WERI-Rb-1 (cell line): ENCODE data around the gene PDZRN3.
A peak's percentile ranks its signal among the peaks of the same experiment; 100 is the strongest.

Experiments used
- DNase-seq: peaks from one replicate; pipeline ENCODE4 v3.0.0-alpha.2; 2020
- H3K27ac ChIP-seq: fragments of 250-450 bp; sonication (Bioruptor Pico); 2 replicates; pipeline ENCODE4 v1.5.1; 2020; ENCODE audit warnings: mild to moderate bottlenecking, moderate library complexity
- H3K27me3 ChIP-seq: fragments of 250-450 bp; sonication (Bioruptor Pico); 2 replicates; pipeline ENCODE4 v1.5.1; 2021; ENCODE audit warnings: mild to moderate bottlenecking, low read depth, moderate library complexity; ENCODE audit not compliant: insufficient read depth, severe bottlenecking
- H3K36me3 ChIP-seq: fragments of 250-450 bp; sonication (Bioruptor Pico); 2 replicates; pipeline ENCODE4 v1.5.1; 2020; ENCODE audit warnings: mild to moderate bottlenecking, moderate library complexity
- H3K4me3 ChIP-seq: 2 replicates; pipeline ENCODE4 v1.5.1; 2011; ENCODE audit warnings: low read depth, mild to moderate bottlenecking, control low read depth, low read length
- H3K9me3 ChIP-seq: fragments of 250-450 bp; sonication (Bioruptor Pico); 2 replicates; pipeline ENCODE4 v1.5.1; 2021; ENCODE audit warnings: mild to moderate bottlenecking, moderate library complexity; ENCODE audit not compliant: severe bottlenecking
- TF ChIP-seq, protein P1 (sequence below): IDR thresholded peaks from 2 replicates; pipeline ENCODE4 v1.5.1; 2011; ENCODE audit warnings: low read depth, mild to moderate bottlenecking, control low read depth, inconsistent platforms, low read length

PDZRN3 gene

DNA sequence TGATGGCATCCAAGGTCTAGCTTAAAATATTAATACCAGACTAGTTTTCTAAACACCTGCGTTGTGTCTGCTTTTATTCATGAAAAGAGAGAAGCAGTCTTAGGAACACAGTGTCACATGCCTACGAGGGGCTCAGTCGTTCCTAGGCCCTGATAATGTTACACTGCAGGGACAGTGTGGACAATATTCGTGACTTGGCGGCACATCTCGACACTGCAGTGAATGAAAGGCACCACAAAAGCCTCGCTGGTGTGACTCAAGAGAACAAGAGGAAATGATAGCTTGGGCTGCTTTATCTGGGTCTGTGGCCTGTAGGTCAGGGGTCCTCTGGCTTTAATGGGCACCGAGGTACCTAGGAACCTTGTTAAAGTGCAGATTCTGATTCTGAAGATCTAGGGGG lies 226.7 kb downstream of the PDZRN3 start:
- TF ChIP-seq, protein P1, sequence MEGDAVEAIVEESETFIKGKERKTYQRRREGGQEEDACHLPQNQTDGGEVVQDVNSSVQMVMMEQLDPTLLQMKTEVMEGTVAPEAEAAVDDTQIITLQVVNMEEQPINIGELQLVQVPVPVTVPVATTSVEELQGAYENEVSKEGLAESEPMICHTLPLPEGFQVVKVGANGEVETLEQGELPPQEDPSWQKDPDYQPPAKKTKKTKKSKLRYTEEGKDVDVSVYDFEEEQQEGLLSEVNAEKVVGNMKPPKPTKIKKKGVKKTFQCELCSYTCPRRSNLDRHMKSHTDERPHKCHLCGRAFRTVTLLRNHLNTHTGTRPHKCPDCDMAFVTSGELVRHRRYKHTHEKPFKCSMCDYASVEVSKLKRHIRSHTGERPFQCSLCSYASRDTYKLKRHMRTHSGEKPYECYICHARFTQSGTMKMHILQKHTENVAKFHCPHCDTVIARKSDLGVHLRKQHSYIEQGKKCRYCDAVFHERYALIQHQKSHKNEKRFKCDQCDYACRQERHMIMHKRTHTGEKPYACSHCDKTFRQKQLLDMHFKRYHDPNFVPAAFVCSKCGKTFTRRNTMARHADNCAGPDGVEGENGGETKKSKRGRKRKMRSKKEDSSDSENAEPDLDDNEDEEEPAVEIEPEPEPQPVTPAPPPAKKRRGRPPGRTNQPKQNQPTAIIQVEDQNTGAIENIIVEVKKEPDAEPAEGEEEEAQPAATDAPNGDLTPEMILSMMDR = no peak
- Histone ChIP-seq H3K36me3 (peaks cover 4% of the 10 kb centered on the region; the same call in 1 of the 2 replicates), H3K27me3 (no peaks in the 10 kb centered on the region), H3K4me3 (no peak overlapping the region), H3K27ac (peak overlapping the region; percentile 18), H3K9me3 (no peaks in the 10 kb centered on the region)
- DNase-seq = no peak

DNA sequence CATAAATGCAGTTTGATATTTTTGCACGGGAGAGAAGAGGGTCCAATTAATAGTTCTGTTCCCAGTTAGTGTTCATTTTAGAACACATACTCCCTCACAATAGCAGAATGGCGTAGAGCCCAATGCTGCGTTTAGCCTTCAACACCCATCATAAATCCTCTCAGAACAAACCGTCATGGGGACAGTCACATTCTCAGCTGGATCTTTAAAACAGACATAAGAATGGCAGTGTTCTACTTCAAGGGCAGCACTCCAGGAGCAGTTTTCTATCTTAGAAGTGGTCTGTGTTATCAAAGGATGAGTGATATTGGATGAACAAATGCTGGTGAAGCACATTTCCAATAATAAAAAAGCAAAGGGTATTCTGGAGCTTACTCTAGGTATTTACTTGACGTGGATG lies 230.5 kb downstream of the PDZRN3 start:
- Histone ChIP-seq H3K27ac (no peak overlapping the region), H3K27me3 (no peaks in the 10 kb centered on the region), H3K36me3 (peaks cover 4% of the 10 kb centered on the region; the same call in 1 of the 2 replicates), H3K4me3 (no peak overlapping the region), H3K9me3 (no peaks in the 10 kb centered on the region)
- DNase-seq = no peak
- TF ChIP-seq, protein P1 = no peak

GRCh38 chr3:73393005-73393404 lies 231.7 kb downstream of the PDZRN3 start:
- no peaks in the 10 kb centered on the region for H3K9me3 ChIP-seq
- TF ChIP-seq, protein P1 = no peak
- H3K4me3 ChIP-seq = no peak overlapping the region
- DNase-seq = no peak
- no peaks in the 10 kb centered on the region for H3K27me3 ChIP-seq
- H3K36me3 ChIP-seq = peaks cover 4% of the 10 kb centered on the region; the same call in 1 of the 2 replicates
- H3K27ac ChIP-seq = no peak overlapping the region

DNA sequence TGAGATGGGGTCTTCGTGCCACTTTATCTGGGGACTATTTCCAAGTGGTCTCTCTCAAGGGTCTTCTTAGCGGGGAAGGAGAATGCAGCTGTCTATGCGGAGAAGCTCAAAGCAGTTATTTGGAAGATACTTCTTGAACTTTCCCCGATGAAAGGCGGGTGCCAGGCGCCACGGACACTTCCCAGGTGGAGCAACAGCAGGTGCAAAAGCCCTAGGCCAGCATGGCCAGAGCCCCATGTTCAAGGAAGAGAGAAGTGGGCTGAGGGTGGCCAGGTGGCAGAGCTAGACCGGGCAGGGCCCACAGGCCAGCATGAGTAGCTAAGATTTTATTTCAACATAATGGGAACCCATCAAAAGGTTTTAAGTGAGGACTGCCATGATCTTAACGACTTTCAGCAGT lies 232.8 kb downstream of the PDZRN3 start:
- Histone ChIP-seq H3K36me3 (peaks cover 4% of the 10 kb centered on the region; the same call in 1 of the 2 replicates), H3K27me3 (no peaks in the 10 kb centered on the region), H3K4me3 (no peak overlapping the region), H3K9me3 (no peaks in the 10 kb centered on the region), H3K27ac (no peak overlapping the region)
- TF ChIP-seq, protein P1 = no peak
- DNase-seq = no peak

DNA sequence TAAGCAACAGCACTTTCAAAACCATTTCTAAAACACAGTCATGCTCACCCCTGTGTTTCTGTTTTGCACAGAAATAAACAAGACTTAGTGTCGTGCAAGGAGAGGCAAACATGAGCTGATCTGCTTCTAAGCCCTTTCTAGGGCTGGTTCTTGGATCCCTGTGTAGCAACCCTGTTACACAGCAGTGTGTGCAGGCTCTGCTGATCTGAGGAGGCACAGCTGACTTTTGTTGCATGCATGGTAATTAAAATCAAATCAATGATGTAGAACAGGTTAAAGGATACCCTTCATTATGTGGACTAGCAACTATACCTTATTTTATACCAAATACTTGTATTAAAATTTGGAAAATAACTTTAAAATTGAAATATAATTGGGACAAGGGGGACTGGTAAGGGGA lies 234.8 kb downstream of the PDZRN3 start:
- Histone ChIP-seq H3K27me3 (no peaks in the 10 kb centered on the region), H3K9me3 (no peaks in the 10 kb centered on the region), H3K36me3 (peaks cover 7% of the 10 kb centered on the region), H3K27ac (no peak overlapping the region), H3K4me3 (no peak overlapping the region)
- TF ChIP-seq, protein P1 = no peak
- no peak for DNase-seq

DNA sequence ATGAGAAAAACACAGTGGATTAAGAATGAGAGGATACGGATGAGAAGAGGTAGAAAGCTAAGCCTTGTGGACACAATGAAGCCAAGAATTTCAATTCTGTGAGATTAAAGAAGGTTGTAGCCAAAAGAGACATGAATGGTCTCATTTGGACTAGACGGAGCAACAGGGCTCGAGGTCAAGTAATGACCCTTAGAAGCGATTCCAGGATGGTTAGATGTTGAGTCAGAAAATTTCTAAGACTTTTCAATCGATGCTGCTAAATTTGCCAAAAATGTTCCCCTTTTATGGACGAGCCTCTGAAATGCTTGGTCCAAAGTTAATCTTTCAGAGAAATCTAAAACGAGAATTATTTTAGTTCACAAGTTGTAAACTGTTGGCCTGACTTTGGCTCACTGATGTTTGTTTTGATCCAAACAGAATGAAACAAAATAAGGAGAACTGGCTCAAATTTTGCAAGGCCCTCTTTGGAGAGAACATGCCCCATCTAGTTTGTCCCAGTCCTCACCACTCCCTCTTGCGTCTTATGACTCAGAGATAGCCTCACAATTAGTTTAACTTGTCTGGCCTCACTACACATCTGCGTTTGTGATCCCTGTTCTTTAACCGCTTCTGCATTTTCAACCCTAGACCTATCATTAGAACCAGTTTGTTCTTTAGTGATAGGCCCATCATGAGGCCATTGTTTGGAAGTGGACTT lies 235.5 kb downstream of the PDZRN3 start:
- no peak for DNase-seq
- H3K27me3 ChIP-seq = no peaks in the 10 kb centered on the region
- no peak overlapping the region for H3K4me3 ChIP-seq
- no peaks in the 10 kb centered on the region for H3K9me3 ChIP-seq
- peaks cover 9% of the 10 kb centered on the region; the same call in 1 of the 2 replicates for H3K36me3 ChIP-seq
- no peak overlapping the region for H3K27ac ChIP-seq
- TF ChIP-seq, protein P1 = no peak
